Measurements from ENCODE around the gene MRPL40. TPM values are rescaled to one million over a fixed set of nuclear protein-coding genes. Genes with fewer than 3 reads are reported as not detected.
A peak's percentile ranks its signal among the peaks of the same experiment; 100 is the strongest.

MRPL40 gene
- total RNA-seq, 2 donors from 2014 or later, result 16.1 to 24.7 TPM

- H3K27ac ChIP-seq, result no peak overlapping the region
- no peaks in the 10 kb centered on the region for H3K9me3 ChIP-seq
- peaks cover 6% of the 10 kb centered on the region for H3K4me1 ChIP-seq
- H3K9ac ChIP-seq (ENCODE audit: low read depth in 2 of 2, low read length in 2 of 2), result no peak overlapping the region
- H3K4me3 ChIP-seq, result no peak overlapping the region
- H3K36me3 ChIP-seq, result peaks cover 10% of the 10 kb centered on the region
- H3K27me3 ChIP-seq, result no peaks in the 10 kb centered on the region
- no peak for DNase-seq
- no peak for TF ChIP-seq CTCF (IDR thresholded peaks at IDR 0.05)
- intact Hi-C loops (cut with DNase I), result loop anchor here (10.0 kb wide), 1 partner anchor 289 kb away; no protein-coding TSS in a partner anchor
Observed at GRCh38 chr22:19473578-19473977, 41.2 kb downstream of the MRPL40 start.

GRCh38 chr22:19476023-19476422 is 43.7 kb downstream of the MRPL40 start:
- Histone ChIP-seq H3K9ac (ENCODE audit: low read depth in 2 of 2, low read length in 2 of 2) (no peak overlapping the region), H3K27me3 (no peaks in the 10 kb centered on the region), H3K4me3 (no peak overlapping the region), H3K4me1 (peaks cover 11% of the 10 kb centered on the region), H3K36me3 (no peaks in the 10 kb centered on the region), H3K27ac (no peak overlapping the region), H3K9me3 (no peaks in the 10 kb centered on the region)
- intact Hi-C loops (cut with DNase I), result loop anchor here (10.0 kb wide), 1 partner anchor 291 kb away; no protein-coding TSS in a partner anchor
- no peak for TF ChIP-seq CTCF (IDR thresholded peaks at IDR 0.05)
- DNase-seq, result no peak

- H3K4me3 ChIP-seq, result peak overlapping the region; percentile 81
- intact Hi-C loops (cut with DNase I), result loop anchor here (10.0 kb wide), 1 partner anchor 293 kb away; no protein-coding TSS in a partner anchor
Observed at GRCh38 chr22:19477321-19478044, 45.1 kb downstream of the MRPL40 start.

GRCh38 chr22:19478045-19478900 is 45.9 kb downstream of the MRPL40 start:
- H3K27me3 ChIP-seq, result no peaks in the 10 kb centered on the region
- no peaks in the 10 kb centered on the region for H3K9me3 ChIP-seq
- H3K27ac ChIP-seq, result peak overlapping the region; percentile 91
- H3K36me3 ChIP-seq, result no peaks in the 10 kb centered on the region
- H3K9ac ChIP-seq (ENCODE audit: low read depth in 2 of 2, low read length in 2 of 2), result peak overlapping the region; percentile 76 to 80
- H3K4me1 ChIP-seq, result peaks cover 11% of the 10 kb centered on the region
- intact Hi-C loops (cut with DNase I), result loop anchor here (10.0 kb wide), 1 partner anchor 293 kb away; no protein-coding TSS in a partner anchor
- H3K4me3 ChIP-seq, result peak overlapping the region; percentile 81
- TF ChIP-seq CTCF (IDR thresholded peaks at IDR 0.05), result no peak
- DNase-seq, result peak; percentile 26

More at GRCh38 chr22:19477321-19478044, 45.1 kb downstream of the MRPL40 start:
- peak overlapping the region in 1 of 2 donors; percentile 76 for H3K9ac ChIP-seq (ENCODE audit: low read depth in 2 of 2, low read length in 2 of 2)
- no peak for DNase-seq
- no peaks in the 10 kb centered on the region for H3K27me3 ChIP-seq
- H3K27ac ChIP-seq, result no peak overlapping the region
- no peaks in the 10 kb centered on the region for H3K9me3 ChIP-seq
- H3K36me3 ChIP-seq, result no peaks in the 10 kb centered on the region
- no peak for TF ChIP-seq CTCF (IDR thresholded peaks at IDR 0.05)
- H3K4me1 ChIP-seq, result peaks cover 11% of the 10 kb centered on the region

- H3K4me1 ChIP-seq, result peaks cover 11% of the 10 kb centered on the region
- H3K27me3 ChIP-seq, result no peaks in the 10 kb centered on the region
- peak; percentile 83 for DNase-seq
- H3K4me3 ChIP-seq, result peak within 1 kb of the TSS; percentile 81
- no peak for TF ChIP-seq CTCF (IDR thresholded peaks at IDR 0.05)
- H3K9me3 ChIP-seq, result no peaks in the 10 kb centered on the region
- no peaks in the 10 kb centered on the region for H3K36me3 ChIP-seq
- peak within 1 kb of the TSS; percentile 80 to 93 for H3K9ac ChIP-seq (ENCODE audit: low read depth in 2 of 2, low read length in 2 of 2)
- intact Hi-C loops (cut with DNase I), result loop anchor here (10.0 kb wide), 1 partner anchor 294 kb away; no protein-coding TSS in a partner anchor
- peak within 1 kb of the TSS; percentile 91 for H3K27ac ChIP-seq
Observed at GRCh38 chr22:19478901-19479354, 46.6 kb downstream of the MRPL40 start, which contains the start of gene UFD1. UFD1 (minus strand) TSS chr22:19479193; CDS start chr22:19479085, 108 bp downstream.
